ENCODE measurements around the gene ERMP1. TPM values are rescaled to one million over a fixed set of nuclear protein-coding genes. Genes with fewer than 3 reads are reported as not detected.

ERMP1 gene
- total RNA-seq, 1 donor from 2014 or later, result 7.3 TPM

GRCh38 chr9:5874048-5874447 is 41.1 kb upstream of the ERMP1 start:
- DNase-seq, result no peak
- CTCF ChIA-PET, result no interaction called here
- no peak for ATAC-seq (ENCODE audit: low read depth)
- peaks cover 5% of the 10 kb centered on the region for H3K36me3 Mint-ChIP-seq (ENCODE audit: low read depth)
- no peak overlapping the region for H3K27ac Mint-ChIP-seq
- H3K4me3 Mint-ChIP-seq, result no peak overlapping the region
- POLR2A ChIA-PET, result no interaction called here
- no peak for TF ChIP-seq CTCF (IDR thresholded peaks at IDR 0.05)
- peaks cover 9% of the 10 kb centered on the region for H3K4me1 Mint-ChIP-seq
- H3K9me3 Mint-ChIP-seq, result no peaks in the 10 kb centered on the region
- H3K27me3 Mint-ChIP-seq, result no peaks in the 10 kb centered on the region
- intact Hi-C loops (cut with micrococcal nuclease), result no loop called here

GRCh38 chr9:5873439-5873838 is 40.5 kb upstream of the ERMP1 start:
- DNase-seq (no peak), ATAC-seq (ENCODE audit: low read depth) (no peak)
- Mint-ChIP-seq H3K27ac (no peak overlapping the region), H3K9me3 (no peaks in the 10 kb centered on the region), H3K4me1 (peaks cover 9% of the 10 kb centered on the region), H3K27me3 (no peaks in the 10 kb centered on the region), H3K36me3 (ENCODE audit: low read depth) (peaks cover 5% of the 10 kb centered on the region), H3K4me3 (no peak overlapping the region)
- TF ChIP-seq CTCF (IDR thresholded peaks at IDR 0.05), result no peak
- ChIA-PET CTCF (no interaction called here), POLR2A (no interaction called here)
- intact Hi-C loops (cut with micrococcal nuclease), result no loop called here

GRCh38 chr9:5872511-5872910 is 39.6 kb upstream of the ERMP1 start:
- peaks cover 7% of the 10 kb centered on the region for H3K36me3 Mint-ChIP-seq (ENCODE audit: low read depth)
- no peak for ATAC-seq (ENCODE audit: low read depth)

GRCh38 chr9:5871785-5872184 is 38.9 kb upstream of the ERMP1 start:
- ChIA-PET POLR2A (no interaction called here), CTCF (no interaction called here)
- Mint-ChIP-seq H3K27ac (no peak overlapping the region), H3K4me1 (peaks cover 9% of the 10 kb centered on the region), H3K36me3 (ENCODE audit: low read depth) (peaks cover 7% of the 10 kb centered on the region), H3K4me3 (no peak overlapping the region), H3K9me3 (no peaks in the 10 kb centered on the region), H3K27me3 (no peaks in the 10 kb centered on the region)
- intact Hi-C loops (cut with micrococcal nuclease), result no loop called here
- TF ChIP-seq CTCF (IDR thresholded peaks at IDR 0.05), result no peak
- ATAC-seq (ENCODE audit: low read depth) (no peak), DNase-seq (no peak)

More at GRCh38 chr9:5872511-5872910, 39.6 kb upstream of the ERMP1 start:
- CTCF ChIA-PET, result no interaction called here
- no peak overlapping the region for H3K27ac Mint-ChIP-seq
- no peak overlapping the region for H3K4me3 Mint-ChIP-seq
- no peak for DNase-seq
- peaks cover 9% of the 10 kb centered on the region for H3K4me1 Mint-ChIP-seq
- POLR2A ChIA-PET, result no interaction called here
- H3K27me3 Mint-ChIP-seq, result no peaks in the 10 kb centered on the region
- no peak for TF ChIP-seq CTCF (IDR thresholded peaks at IDR 0.05)
- intact Hi-C loops (cut with micrococcal nuclease), result no loop called here
- no peaks in the 10 kb centered on the region for H3K9me3 Mint-ChIP-seq

- Mint-ChIP-seq H3K36me3 (ENCODE audit: low read depth) (peaks cover 7% of the 10 kb centered on the region), H3K9me3 (no peaks in the 10 kb centered on the region), H3K4me1 (peaks cover 2% of the 10 kb centered on the region), H3K27me3 (no peaks in the 10 kb centered on the region), H3K27ac (no peak overlapping the region), H3K4me3 (no peak overlapping the region)
- intact Hi-C loops (cut with micrococcal nuclease), result no loop called here
- ChIA-PET CTCF (no interaction called here), POLR2A (no interaction called here)
- DNase-seq (no peak), ATAC-seq (ENCODE audit: low read depth) (no peak)
- no peak for TF ChIP-seq CTCF (IDR thresholded peaks at IDR 0.05)
Measured at GRCh38 chr9:5870691-5871090, 37.8 kb upstream of the ERMP1 start.
